Coronary artery (tissue), 2 donors: ENCODE data around the gene PREP.

Experiments
- DNase-seq: peaks from one replicate; pipeline ENCODE4 v3.0.0-alpha.2; 2017; ENCODE audit warnings: low spot score
- H3K27ac ChIP-seq, 2 donors: fragments of 200-600 bp; sonication (generic); one replicate each; pipeline ENCODE4 v1.5.1; 2016 to 2019
- H3K4me3 ChIP-seq: fragments of 200-600 bp; sonication (generic); 2 replicates; pipeline ENCODE4 v1.5.1; 2016; ENCODE audit warnings: mild to moderate bottlenecking, moderate library complexity
- TF ChIP-seq, protein P1 (sequence below): fragments of 200-600 bp; sonication (generic); IDR thresholded peaks from one replicate; pipeline ENCODE4 v1.5.1; 2019; ENCODE audit warnings: antibody characterized with exemption

Gene PREP

GRCh38 chr6:105380634-105381033 is 22.2 kb downstream of the PREP start:
- no peak overlapping the region for H3K27ac ChIP-seq
- no peak overlapping the region for H3K4me3 ChIP-seq
- TF ChIP-seq, protein P1, sequence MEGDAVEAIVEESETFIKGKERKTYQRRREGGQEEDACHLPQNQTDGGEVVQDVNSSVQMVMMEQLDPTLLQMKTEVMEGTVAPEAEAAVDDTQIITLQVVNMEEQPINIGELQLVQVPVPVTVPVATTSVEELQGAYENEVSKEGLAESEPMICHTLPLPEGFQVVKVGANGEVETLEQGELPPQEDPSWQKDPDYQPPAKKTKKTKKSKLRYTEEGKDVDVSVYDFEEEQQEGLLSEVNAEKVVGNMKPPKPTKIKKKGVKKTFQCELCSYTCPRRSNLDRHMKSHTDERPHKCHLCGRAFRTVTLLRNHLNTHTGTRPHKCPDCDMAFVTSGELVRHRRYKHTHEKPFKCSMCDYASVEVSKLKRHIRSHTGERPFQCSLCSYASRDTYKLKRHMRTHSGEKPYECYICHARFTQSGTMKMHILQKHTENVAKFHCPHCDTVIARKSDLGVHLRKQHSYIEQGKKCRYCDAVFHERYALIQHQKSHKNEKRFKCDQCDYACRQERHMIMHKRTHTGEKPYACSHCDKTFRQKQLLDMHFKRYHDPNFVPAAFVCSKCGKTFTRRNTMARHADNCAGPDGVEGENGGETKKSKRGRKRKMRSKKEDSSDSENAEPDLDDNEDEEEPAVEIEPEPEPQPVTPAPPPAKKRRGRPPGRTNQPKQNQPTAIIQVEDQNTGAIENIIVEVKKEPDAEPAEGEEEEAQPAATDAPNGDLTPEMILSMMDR = no peak
- DNase-seq = no peak

- no peak overlapping the region for H3K27ac ChIP-seq
- DNase-seq = no peak
- no peak overlapping the region for H3K4me3 ChIP-seq
- TF ChIP-seq, protein P1 = no peak
These were observed 27.1 kb downstream of the PREP start for GRCh38 chr6:105375797-105376196.

GRCh38 chr6:105374010-105374420 is 28.9 kb downstream of the PREP start:
- TF ChIP-seq, protein P1 = no peak
- H3K27ac ChIP-seq = no peak overlapping the region
- no peak for DNase-seq
- no peak overlapping the region for H3K4me3 ChIP-seq

DNA sequence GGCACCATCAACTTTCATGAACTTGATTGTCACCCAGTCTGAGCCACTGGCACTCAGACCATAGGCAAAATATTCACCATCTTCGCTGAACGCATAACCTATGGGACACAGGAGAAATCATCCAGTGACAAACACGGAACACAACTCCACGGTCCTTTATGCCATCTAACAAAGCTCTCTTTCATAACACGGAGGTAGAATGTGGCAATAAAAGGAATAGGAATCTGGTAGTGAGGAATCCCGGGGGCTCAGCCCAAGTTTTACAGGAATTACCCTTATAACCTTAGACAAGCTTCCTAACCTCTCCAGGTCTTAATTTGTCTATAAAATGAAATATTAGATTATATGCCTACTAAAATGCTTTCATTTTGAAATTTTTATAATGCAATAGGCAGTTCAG is 29.4 kb downstream of the PREP start:
- TF ChIP-seq, protein P1 = no peak
- DNase-seq = no peak
- no peak overlapping the region for H3K27ac ChIP-seq
- no peak overlapping the region for H3K4me3 ChIP-seq

DNA sequence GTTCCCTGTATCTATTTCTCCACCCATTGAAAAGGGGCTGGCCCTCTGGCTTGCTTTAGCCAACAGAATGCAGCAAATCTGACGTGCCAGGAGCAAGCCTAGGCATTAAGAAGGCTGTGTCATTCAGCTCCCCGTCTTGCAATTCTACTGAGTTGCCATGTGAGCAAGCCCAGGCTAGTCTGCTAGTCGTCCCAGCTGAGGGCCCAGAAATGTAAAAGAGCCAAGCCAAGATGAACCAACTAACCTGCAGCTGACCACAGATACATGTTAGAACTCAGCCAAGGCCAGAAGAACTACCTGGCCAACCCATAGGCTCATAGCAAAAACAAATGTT is 30.1 kb downstream of the PREP start:
- TF ChIP-seq, protein P1 = no peak
- H3K27ac ChIP-seq = no peak overlapping the region
- DNase-seq = no peak
- H3K4me3 ChIP-seq = no peak overlapping the region

- Histone ChIP-seq H3K27ac (no peak overlapping the region), H3K4me3 (no peak overlapping the region)
- TF ChIP-seq, protein P1 = no peak
- no peak for DNase-seq
These were observed 30.6 kb downstream of the PREP start for GRCh38 chr6:105372142-105372848.

- no peak for DNase-seq
- Histone ChIP-seq H3K4me3 (no peak overlapping the region), H3K27ac (no peak overlapping the region)
- TF ChIP-seq, protein P1 = no peak
These were observed 32.5 kb downstream of the PREP start for GRCh38 chr6:105370351-105370750.
